Activated T-helper 1 cell treated with Interleukin-2 at 50 U/mL for 16 hours (primary cell): ENCODE data around the gene TRMT112.
"Not testable (repeated sequence)": the region's sequence is repeated elsewhere in the genome, so short reads cannot be mapped to it uniquely, and the experiment has no call there.

Experiments used
- DNase-seq: peaks from one replicate; pipeline ENCODE4 v3.0.0-alpha.2; 2020; ENCODE audit warnings: low read depth

Gene TRMT112

DNA sequence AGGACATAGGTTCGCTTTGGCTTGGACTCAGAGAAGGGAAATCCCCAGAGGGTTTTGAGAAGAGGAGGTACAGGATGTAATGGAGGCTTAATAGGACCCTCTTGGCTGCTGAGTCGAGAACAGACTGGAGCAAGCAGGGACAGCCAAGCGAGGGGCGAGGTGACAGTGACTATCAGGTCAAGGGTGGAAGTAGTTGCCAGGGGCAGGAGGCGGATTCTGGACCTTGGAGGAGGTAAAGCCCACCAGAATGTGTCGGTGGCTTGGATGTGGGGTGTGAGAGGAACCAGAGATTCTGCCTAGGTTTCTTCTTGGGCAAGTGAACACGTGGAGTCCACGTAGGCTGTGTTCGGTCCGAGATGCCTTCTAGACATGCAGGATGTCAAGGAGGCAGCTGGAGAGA lies 4.4 kb downstream of the TRMT112 start:
- no peak for DNase-seq

DNA sequence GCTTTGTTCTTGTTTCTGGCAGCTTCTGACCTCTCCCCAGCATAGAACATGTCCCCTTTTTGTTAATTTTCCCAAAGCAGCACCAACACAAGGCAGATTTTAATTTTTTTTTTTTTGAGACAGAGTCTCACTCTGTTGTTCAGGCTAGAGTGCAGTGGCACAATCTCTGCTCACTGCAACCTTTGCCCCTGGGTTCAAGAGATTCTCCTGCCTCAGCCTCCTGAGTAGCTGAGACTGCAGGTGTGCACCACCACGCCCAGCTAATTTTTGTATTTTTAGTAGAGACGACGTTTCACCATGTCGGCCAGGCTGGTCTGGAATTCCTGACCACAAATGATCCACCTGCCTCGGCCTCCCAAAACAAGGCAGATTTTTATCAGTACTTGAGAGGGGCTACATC lies 9.6 kb downstream of the TRMT112 start:
- not testable (repeated sequence) for DNase-seq

DNA sequence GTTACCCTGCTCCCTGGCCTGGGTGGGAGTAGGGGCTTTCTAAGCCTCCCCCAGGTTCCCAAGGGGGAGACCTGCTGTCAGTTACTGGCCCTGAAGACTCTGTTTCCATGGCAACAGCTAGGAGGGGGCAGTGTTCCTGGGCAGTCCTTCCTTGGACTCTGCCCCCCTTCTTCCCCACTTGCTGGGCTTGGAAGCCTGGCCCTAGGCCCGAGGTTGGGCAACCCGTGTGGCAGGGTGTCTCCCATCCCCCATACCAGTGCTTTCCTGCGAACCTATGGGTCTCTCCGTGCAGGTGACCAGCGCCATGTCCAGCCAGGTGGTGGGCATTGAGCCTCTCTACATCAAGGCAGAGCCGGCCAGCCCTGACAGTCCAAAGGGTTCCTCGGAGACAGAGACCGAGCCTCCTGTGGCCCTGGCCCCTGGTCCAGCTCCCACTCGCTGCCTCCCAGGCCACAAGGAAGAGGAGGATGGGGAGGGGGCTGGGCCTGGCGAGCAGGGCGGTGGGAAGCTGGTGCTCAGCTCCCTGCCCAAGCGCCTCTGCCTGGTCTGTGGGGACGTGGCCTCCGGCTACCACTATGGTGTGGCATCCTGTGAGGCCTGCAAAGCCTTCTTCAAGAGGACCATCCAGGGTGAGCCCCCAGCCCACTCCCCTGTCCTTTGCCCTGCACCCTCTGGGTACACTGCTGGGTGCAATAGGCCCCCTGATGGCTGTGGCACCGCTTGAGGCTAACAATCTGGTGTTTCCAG lies 10.3 kb downstream of the TRMT112 start:
- DNase-seq = no peak

DNA sequence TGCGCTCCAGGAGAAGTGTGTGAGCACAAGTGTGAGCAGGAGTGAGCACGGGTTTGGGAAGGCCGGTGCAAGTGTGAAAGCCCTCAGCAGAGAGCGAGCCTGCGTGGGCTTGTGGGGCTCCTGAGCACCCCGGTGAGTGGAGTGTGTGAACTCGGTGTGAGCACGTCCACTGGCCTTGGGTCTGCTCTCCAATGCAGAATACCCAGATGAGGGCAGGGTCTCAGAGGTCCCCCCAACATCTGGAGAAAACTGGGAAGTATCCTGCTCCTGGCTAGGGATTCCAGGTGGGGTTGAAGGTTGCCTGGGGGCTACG lies 10.8 kb downstream of the TRMT112 start:
- no peak for DNase-seq

DNA sequence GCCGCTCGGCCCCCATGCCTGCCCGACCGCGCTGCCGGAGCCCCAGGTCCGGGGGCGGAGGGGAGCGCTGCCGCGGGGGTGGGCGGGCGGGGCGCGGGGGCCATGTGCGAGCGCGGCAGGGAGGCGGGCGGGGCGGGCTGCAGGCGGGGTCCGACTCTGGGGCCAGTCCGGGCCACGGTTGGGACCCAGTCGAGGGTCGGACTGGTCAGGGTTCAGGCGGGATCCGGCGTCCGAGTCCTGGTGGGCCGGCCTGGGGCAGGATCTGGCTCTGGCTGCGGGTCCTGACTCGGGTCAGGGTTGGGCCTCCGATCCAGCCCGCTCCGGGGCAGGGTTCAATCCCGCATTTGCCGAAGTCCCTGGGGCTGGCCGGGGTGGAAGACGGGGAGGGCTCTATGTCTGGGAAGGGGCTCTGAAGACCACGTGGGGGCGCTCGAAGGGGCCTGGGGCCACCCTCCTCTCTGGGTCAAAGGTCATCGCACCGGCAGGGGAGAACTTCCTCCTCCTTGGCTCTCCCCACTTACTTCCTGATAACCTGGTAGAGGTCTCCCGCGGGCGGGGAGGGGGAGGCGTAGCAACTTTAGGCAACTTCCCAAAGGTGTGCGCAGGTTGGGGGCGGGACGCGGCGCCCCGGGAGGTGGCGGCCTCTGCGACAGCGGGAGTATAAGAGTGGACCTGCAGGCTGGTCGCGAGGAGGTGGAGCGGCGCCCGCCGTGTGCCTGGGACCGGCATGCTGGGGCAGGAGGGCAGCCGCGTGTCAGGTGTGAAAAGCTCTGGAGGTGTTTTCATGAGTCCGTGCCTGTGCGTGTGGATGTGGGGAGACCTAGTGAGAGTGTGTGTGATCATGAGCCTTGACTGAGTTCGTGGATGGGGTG lies 11.4 kb downstream of the TRMT112 start:
- DNase-seq = peak; percentile 53

DNA sequence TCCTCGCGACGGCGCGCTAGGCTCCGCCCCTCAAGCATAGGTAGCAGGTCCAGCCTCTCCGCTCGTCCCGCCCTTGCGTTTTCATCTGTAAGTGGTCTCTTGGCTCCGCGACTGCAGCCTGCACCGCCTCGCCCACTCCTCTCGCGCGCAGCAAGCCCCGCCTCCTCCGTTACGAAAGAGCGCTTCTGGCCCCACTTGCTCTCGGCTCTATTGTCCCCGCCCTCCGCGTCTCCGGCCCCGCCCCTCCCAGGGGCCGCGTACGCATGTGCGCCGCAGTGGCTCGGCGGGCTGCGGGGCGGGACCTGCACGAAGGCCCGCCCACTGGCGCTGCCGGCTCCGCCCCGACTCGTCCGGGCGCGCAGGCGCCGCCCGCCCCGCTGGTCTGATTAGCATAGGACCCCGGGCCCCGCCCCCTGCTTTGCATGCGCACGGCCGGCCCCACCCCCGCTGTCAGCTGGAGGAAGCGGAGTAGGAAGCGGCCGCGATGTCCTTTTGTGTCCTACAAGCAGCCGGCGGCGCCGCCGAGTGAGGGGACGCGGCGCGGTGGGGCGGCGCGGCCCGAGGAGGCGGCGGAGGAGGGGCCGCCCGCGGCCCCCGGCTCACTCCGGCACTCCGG lies 12.2 kb downstream of the TRMT112 start, which contains the start of gene ESRRA:
Gene ESRRA, plus strand, starts transcription at position 450 of the 616 bp plus-strand sequence. CDS start 1,656 bp downstream, outside the sequence.
- DNase-seq = peak; percentile 100

DNA sequence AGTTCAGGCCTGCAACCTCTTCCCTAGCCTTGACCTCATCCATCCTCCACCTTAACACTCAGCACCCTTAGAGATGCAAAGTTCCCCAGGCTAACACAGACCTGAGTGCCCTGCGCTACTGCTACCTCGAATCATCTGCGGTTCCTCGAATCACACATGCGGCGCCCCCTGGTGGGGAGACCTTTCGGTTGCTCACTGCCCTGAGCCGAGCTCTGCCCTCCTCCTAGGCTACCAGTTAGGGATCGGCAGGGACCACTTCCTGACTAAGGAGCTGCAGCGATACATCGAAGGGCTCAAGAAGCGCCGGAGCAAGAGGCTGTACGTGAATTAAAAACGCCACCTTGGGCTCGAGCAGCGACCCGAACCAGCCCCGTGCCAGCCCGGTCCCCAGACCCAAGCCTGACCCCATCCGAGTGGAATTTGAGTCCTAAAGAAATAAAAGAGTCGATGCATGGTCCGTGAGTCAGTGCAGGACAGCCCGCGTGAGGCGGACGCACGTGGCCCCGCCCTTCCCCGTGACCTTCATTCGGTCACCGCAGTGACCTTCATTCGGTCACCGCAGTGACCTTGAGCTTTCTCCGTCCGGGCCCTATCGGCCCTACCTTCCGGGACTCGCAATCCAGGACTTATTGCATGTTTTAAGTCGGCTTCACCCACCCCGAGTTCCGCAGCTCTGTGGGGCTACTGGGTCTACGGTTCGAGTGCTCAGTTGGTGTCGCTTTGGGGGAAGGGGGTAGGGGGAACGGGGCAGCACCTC lies 12.9 kb downstream of the TRMT112 start:
- DNase-seq = peak; percentile 84

DNA sequence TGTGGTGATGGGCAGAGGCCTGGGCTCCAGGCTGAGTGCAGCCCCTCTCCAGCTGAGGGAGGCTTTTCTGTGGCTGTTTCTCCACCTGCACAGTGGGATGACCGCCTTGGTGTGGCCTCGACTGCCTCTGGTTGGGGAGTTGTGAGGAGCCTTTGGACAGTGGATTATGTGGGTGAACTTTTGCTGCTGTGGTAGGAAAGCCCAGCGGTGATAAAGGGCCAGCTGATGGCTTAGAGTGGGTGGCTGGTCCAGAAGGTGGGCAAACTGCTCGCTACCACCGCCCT lies 13.4 kb downstream of the TRMT112 start:
- DNase-seq = no peak

DNA sequence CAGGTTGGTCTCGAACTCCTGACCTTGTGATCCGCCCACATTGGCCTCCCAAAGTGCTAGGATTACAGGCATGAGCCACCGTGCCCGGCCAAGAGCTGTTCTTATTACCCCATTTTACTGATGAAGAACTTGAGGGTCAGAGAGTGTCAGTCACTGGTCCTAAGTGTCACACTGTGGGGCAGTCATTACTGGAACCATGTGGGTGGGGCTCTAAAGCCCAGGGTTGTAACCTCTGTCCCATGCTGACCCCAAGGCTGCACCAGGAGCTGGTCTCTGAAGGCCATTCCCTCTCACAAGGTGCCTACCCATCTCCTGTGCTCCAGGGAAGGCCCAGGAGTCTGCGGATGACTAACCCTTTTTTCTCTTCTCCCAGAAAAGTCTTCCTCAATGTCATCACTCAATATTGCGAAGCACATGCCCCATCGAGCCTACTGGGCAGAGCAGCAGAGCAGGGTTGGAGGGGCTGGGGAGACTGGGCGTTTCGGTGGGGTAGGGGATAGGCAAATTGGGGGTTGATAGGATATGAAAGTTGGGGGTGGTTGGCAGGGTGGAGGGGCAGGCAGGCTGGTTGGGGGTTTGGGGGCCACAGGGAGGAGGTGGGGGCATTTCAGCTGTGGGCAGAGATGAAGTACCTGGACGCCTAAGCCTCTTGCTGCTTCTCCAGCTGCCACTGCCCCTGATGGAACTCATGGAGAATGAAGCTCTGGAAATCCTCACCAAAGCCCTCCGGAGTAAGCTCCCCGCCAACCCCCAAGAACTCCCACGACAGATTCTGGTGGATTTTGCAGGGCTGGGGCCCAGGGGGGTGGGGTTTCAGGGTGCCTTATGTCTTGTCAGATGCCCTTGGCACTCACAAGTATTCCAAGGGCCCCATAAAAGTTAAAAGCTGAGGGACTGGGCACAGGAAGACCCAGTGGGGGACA lies 14.0 kb downstream of the TRMT112 start:
- no peak for DNase-seq

DNA sequence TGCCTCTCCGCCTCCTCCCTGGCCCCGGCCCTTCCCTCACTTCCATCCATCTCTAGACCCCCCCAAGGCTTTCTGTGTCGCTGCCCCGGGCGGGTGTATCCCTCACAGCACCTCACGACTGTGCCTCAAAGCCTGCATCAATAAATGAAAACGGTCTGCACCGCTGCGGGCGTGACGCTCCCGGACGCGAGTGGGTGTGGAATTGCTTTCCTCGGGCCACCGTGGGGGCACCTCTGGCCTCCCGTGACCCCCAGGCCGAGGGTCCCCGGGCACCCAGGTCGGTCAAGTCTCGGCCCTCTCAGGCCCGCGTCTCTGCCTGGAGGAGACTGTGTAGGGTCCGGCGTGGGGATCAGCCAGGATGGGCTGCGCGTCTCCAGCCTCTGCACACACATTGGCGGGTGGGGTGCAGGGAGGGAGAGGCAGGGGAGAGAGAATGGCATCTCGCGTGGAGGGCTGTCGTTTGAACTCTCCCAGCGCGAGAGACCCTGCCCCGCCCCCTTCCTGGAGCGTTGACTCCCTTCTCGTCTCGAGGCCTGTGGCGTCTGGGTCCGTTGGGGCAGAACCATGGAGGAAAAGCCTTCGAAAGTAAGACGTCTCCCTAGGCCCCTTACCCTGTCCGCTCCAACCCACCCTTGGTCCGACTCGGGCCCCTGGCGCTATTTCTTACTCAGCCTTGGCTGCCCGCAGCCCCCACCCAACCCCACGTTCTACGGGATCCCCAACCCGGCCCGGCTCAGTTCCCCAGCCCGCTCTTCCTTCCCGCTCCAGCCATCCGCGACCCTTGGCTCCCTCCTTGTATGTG lies 17.3 kb downstream of the TRMT112 start, which contains the start of gene CATSPERZ:
Gene CATSPERZ, plus strand, starts transcription at position 512 of the 802 bp plus-strand sequence. Its CDS starts 53 bp downstream, at position 565.
- no peak for DNase-seq

DNA sequence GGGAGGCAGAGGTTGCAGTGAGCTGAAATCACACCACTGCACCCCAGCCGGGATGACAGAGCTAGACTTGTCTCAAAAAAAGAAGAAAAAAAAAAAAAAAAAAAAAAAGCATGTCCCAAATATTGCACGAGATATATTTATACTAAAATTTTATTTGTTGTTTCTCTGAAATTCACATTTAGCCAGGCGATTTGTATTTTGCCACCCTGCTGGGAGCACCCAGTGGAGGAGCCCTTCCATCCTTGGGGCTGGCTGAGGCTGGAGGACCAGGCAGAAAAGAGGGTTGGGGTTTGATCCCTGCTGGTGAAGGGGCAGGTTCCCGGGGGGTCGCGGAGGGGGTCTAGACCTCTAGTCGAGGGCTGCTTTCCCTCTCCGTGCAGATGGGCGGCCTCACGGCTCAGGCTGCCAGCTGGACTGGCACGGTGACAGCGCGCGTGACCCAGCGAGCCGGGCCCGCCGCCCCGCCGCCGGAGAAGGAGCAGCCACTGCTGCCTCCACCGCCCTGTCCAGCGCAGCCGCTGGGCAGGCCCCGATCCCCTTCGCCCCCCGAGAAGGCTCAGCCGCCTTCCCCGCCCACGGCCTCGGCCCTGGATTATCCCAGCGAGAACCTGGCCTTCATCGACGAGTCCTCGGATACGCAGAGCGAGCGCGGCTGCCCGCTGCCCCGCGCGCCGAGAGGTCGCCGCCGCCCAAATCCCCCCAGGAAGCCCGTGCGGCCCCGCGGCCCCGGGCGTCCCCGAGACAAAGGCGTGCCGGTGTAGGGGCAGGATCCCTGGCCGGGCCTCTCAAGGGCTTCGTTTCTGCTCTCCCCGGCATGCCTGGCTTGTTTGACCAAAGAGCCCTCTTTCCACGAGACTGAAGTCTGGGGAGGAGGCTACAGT lies 18.2 kb downstream of the TRMT112 start:
- no peak for DNase-seq

DNA sequence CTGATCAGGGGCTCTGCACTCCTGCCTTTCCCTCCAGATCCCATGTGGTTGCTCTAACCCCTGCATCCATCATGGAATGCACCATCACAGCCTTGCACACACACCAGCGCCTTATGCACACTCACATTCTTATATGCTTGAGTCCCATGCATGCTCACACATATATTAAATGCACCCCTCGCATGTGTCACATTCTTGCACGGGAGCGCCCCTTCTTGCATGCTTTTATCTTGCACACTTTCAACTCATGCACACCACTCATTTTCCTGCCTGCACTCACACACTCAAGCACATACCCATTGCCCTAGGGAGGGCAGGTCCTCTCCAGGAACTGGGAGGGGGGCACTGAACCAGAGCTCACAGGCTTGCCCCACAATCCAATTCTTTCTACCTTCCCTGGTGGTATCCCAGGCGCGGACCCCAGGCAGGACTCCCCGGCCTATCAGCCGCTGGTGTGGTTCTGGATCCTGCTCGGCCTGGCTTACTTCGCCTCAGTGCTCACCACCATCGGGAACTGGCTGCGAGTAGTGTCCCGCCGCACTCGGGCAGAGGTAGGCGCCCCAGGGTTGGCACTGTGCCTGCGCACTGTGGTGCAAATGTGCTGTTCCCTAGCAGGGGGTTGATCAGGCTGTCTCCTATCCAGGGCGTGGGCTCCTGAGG lies 19.5 kb downstream of the TRMT112 start:
- no peak for DNase-seq

DNA sequence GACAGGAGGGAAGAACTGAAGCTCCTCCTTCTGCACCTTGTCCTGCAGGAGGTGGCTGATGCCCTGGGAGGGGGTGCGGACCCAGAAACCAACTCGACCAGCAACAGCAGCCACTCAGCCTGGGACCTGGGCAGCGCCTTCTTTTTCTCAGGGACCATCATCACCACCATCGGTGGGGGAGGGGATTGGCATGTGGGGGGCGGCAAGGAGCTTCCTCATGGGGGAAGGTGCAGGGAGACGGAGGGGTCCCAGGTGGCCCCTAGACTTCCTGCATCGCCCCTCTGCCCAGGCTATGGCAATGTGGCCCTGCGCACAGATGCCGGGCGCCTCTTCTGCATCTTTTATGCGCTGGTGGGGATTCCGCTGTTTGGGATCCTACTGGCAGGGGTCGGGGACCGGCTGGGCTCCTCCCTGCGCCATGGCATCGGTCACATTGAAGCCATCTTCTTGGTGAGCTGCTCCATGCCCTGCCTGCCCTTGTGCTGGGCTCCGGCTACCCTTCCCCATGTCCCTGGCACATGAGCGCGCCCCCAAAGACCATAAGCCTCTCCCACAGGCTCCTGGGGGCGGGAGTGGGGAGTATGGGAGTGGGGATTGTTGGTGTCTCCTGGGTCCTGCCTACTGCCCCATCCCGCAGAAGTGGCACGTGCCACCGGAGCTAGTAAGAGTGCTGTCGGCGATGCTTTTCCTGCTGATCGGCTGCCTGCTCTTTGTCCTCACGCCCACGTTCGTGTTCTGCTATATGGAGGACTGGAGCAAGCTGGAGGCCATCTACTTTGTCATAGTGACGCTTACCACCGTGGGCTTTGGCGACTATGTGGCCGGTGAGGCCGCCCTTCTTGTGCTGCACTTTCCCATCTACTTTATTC lies 20.3 kb downstream of the TRMT112 start:
- DNase-seq = no peak

DNA sequence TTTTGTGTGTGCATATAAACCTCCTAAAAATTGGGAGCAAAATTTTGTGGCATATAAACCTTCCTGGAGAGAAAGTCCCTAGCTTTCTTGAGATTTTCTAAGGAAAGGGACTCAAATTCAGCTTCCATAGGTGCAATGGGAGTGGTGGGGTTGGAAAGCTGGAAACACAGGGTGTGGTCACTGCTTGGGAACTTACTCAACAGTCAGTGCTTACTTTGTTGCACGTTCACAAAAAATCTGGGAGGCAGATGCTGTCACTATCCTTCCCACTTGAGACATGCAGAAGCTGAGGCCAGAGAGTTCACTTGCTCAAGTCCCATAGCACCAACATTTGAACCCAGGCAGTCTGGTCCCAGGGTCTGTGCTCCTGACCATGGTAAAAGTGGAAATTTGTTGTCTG lies 21.1 kb downstream of the TRMT112 start:
- no peak for DNase-seq

DNA sequence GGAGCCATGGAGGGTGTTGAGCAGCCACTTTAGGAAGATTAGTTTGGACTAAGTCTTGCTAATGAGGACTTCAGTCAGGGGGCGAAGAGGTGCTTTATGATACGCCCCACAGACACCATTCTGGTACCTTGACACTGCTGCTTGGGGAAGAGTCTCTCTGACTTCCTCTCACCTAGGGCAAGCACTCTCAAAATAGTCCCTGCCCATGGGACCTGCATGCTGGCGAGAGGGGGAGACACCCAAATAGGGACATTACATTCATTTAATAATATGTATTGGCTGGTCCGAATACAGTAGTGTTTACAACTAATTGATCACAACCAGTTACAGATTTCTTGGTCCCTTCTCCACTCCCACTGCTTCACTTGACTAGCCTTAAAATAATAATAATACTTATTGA lies 21.6 kb downstream of the TRMT112 start:
- DNase-seq = no peak

DNA sequence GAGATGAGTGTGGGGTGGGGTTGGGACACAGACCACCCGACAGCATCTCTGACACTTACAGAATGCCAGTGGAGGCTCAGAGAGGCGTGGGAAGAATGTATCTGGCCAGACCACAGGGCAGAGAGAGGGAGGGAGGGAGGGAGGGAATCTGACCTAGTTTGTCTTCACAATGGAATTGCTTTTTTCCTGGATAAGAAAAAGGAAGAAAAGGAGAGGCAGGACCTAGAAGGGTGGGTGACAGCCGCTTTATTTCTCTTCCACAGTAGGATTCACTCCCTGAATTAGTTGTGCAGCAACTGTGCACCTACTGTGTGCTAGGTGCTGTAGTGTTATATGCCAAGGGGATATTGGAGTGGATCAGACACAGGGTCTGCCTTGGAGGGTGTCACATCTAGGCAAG lies 22.6 kb downstream of the TRMT112 start:
- DNase-seq = no peak

DNA sequence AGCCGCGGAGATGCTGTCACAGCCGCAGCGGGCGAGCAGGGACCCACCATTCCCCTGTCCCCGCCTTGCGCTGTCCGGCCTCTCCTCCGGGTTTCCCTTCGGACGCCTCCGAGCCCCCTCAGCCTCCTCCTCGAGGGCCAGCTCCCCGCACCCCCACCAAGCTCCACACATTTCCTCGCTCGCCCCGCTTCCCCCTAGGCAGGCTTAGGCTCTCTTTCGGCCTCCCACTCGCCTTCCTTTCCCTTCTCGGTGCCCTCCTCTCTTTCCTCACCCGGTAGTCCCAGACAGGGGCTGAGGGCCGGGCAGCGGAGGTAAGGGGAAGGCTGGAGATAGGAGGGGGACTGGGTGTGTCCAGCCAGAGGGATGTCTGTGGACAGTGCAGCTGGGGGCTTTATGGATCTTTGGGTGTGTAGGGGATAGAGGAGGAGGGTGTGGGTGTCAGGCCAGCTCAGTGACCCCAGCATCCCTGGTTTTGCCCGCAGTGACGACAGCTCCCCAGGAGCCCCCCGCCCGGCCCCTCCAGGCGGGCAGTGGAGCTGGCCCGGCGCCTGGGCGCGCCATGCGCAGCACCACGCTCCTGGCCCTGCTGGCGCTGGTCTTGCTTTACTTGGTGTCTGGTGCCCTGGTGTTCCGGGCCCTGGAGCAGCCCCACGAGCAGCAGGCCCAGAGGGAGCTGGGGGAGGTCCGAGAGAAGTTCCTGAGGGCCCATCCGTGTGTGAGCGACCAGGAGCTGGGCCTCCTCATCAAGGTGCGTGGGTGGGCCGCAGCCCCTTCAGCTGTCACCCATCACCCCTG lies 24.7 kb downstream of the TRMT112 start:
- DNase-seq = no peak
